ENCODE measurements around the gene LAMA2.
A peak's percentile ranks its signal among the peaks of the same experiment; 100 is the strongest.
"Not testable (repeated sequence)": the region's sequence is repeated elsewhere in the genome, so short reads cannot be mapped to it uniquely, and the experiment has no call there.

Gene LAMA2

DNA sequence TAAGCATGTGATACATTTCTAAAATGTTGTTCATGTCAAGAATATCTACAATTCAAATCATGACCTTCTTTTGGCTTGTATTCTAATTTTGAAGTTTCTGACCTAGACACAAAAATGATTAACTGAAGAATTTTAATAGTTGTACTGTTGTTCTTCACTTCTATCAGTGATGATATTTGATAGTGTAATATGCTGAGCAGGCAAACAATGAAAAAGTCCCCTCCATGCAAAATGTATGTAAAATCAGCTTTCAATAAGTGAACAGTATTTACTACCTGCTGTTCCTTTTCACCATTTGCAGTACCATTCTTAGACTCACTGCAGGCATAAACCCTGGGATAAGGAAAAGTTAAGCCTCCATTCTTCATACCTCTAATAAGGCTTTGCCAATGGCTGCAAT, 201.5 kb downstream of the LAMA2 start:
- no peak for DNase-seq

DNA sequence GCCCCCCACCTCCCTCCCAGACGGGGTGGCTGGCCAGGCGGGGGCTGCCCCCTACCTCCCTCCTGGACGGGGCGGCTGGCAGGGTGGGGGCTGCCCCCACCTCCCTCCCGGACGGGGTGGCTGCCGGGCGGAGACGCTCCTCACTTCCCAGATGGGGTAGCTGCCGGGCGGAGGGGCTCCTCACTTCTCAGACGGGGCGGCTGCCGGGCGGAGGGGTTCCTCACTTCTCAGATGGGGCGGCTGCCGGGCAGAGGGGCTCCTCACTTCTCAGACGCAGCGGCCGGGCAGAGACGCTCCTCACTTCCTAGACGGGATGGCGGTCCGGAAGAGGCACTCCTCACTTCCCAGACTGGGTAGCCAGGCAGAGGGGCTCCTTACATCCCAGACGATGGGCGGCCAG, 205.5 kb downstream of the LAMA2 start:
- not testable (repeated sequence) for DNase-seq

DNA sequence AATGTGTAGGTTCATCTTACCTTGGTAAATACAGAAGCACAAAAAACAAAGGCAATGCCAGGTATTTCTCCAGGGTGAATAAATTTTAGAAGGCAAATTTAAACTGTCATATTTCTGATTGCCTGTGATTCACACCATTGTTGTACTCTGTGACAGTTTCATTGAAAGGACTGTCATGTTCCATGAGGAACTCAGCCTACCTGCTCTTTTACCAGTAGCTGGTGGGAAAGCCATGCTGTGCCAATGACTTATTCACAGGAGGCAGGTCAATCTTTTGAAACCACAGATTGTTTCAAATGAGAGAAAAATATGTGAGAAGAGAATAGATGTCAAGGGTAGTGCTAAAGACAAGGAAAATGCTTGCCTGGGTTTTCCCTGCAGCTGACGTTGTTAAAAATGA, 206.4 kb downstream of the LAMA2 start:
- DNase-seq = no peak

DNA sequence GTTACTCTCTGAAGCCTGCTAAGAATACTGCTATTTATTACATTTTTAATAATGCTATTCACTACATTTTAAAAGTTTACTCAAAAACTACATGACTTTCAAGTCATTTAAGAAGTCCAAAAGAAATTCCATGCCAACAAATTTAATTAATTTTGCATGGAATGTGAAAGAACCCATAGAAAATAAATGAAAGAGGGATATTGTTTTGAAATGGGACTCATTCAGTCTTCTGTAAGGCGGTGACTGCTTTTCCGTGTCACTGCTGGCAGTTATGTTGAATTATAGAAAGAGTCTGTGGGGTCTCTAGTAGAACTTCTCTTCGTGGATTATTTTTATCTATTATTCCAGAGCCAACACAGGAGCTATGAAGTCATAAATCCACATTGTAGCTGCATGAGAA, 211.2 kb downstream of the LAMA2 start:
- DNase-seq = no peak

DNA sequence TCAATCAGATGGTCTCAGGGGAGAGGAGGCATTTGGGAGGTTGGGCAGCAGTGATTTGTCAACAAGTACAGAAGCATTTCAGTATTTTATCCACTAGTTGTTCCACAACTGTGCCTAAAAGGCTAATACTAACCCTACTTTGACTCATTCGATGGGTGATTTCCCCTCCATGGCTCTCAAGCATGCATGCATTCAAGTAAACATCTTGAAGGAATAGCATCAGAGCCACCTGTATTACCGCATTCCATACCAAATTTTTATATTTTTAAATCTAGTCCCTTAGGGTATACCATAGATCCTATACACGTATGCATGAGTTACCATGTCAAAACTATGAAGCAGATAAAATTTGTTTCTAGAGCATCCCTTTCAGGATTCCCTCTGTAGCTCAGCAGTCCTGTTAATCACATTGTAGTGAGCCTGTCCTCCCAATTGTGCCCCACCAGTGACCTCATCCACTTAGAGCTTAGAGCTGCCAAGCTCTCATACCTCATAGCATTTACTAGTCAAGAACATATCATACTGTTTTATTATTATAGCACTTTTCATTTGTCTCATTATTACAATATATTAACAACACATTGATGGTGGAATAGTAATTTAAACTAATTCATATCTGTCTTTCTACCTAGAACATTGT, 213.8 kb downstream of the LAMA2 start:
- no peak for DNase-seq

DNA sequence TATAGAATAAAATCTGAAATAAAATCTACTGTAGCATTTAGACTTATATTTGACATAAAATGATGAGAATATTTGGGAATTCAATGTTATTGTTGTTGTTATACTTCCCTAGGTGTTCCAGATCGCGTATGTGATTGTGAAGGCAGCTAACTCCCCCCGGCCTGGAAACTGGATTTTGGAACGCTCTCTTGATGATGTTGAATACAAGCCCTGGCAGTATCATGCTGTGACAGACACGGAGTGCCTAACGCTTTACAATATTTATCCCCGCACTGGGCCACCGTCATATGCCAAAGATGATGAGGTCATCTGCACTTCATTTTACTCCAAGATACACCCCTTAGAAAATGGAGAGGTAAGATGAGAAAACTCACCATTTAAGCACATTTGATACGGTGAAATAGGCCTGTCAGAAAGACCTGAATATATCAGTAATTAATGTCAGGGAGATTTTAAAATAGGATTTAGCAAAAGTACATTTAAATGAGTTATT, 215.2 kb downstream of the LAMA2 start:
- DNase-seq = no peak

DNA sequence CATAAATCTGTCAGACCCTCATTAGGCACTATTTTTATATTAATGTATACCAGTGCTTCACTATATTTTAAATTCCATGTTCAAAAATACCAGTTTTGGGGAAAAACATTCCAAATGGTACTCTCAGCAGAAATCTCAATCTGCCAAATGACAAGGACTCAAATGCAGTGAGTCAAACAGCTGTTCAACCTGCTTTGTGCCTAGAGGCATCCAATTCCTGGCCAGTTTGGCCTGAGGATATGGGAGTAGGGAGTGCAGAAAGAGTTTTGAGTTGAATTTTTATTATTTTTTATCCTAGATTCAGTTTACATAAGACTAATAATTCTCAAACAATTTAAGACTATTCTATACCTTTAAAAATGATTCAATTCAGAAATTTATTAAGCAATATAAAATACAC, 216.8 kb downstream of the LAMA2 start:
- DNase-seq = no peak

DNA sequence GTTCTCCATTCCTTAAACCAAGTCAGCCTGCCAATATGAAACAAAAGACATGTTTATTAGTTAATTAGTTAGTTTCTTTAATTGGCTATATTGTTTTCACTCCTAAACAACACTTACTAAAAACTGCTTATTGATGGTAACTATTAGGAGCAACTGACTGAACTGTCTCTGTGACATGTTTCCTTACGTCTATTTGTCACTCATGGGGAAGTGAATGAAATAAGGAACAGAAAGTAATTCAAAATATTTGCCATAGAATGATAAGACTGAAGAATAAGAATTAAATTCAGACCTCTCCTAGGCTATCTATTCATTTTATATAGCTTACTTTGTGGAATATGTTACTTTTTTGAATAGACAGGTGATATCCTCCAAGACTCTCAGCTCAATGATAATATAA, 217.2 kb downstream of the LAMA2 start:
- DNase-seq = no peak

DNA sequence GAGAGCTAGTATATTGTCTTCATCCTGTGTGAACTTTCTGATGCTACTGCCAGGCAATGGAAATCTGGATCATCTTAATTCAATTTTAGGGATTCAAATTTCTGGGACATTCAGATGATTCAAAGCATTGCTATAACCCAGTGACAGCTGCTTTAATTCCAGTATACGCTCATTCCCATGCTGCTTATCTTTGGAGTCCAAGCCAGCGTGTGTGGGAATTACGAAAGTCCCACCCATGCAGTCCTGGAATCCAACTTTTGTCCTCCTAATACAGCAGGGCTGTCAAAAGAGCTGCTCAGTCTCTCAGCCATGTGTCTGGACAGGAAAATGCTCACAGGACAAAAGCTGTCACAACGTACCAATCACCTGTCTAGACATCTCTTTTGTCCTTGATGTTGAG, 219.8 kb downstream of the LAMA2 start:
- DNase-seq = peak; percentile 38

DNA sequence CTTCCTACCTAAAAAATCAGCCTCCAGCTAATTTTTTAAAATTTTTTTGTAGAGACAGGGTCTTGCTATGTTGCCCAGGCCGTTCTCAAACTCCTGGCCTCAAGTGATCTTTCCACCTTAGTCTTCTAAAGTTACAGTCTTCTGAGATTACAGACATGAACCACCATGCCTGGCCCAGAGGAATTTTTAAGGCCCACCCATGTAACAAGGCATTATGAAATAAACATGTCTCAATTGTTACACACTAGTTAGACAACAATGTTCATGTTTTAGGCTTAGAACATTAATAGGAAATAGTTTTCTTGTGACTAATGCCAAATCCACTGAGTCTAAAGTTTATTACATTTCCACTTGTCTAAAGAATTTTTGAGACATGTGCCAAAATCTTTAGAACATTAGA, 221.2 kb downstream of the LAMA2 start:
- DNase-seq = no peak

DNA sequence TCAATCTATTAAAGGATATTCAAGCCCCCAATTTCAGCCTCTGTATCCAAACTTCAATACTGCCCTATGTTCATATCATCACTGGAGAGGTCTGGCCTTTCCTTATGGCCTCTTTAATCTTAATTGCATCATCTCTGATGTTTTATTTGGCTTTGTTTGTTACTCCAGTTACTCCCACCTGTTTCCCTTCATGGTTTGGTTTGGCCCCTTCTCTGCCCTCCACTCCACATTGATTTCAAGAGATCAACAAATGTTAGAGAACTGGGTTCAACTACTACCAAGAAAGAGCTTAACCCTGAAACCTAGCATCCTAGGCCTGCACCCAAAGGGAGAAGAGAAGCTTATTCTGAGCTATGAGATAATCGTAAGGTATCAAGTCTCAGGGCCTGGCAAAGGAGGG, 221.6 kb downstream of the LAMA2 start:
- DNase-seq = no peak

DNA sequence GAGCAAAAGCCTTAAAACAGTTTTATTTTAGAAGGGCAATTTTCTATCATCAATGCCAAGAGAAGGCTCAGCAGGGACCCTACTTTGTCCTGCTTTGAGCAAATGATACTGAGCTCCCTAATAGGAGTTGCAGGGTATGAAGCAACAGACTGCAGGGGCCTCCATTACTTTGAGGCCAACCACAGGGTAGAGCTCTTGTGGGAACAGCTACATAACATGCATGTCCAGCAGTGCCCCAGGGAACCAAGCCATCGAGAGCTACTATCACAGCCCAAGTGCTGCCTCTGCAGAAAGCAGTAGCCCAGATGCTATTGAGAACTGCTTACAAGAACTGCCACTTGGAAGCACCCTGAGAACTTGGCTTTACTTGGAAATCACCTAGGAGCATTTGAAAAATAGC, 222.1 kb downstream of the LAMA2 start:
- DNase-seq = no peak

DNA sequence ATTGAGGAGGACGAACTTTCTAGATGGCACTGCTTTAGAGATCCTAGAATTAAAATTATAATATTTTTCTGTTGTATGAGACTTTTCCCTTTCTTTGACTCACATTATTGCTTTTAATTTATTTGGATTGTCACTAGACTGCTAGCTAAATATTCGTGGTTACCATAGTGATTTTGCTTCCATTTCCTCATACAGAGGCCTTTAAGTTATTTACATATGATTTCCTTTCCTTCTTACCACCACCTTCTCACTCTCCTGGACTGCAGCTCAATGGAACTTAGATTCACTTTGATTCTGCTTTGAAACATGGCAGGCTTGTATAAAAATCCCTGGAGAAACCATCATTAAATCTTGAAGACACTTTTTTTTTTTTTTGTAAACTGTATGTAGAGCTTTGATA, 222.9 kb downstream of the LAMA2 start:
- DNase-seq = no peak

DNA sequence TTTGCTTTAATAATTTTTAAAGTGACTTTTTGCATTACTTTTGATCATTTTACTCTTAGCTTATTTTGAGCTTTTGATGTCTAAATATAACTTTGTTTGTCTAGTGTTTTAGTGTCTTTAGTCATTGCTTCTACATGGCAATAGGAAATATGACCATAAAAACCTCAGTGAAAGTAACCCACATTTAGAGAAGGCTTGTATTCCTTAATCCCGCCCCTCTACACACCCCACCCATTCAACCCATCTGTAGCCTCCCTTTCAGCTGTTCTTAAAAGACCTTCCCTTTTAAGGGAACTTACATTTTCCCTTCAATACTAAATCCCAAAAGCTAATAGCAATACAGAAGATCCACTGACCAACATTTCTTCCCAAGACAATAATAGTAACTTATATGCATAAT, 225.4 kb downstream of the LAMA2 start:
- no peak for DNase-seq

DNA sequence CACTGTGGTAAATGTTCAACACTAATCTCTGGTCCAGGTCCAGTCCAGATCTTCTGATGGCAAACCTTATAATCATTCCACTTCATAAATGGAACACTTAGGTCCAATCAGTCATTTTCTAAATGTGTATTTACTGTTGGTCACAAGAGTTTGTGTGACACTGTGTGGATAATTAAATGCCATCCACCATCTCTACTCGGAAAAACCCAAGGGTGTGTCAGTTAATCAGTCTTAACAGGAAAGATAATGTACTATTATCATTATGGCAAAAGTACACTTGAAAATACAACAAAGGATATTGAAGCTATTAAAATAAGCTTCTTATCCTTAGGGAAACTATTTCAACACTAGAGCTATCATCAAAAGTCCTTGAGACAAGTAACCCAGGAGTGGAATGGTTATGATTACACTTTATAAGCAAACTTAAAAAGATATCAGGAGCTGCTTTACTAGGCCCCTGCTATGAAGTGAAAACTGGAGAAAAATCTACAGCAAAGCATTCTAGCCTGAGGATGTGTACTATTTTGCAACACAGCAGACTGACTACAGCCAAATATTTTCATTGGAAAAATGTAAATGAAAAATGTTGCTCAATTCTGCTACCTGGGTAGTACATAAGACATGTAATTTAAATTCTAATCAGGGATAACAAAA, 227.9 kb downstream of the LAMA2 start:
- no peak for DNase-seq

DNA sequence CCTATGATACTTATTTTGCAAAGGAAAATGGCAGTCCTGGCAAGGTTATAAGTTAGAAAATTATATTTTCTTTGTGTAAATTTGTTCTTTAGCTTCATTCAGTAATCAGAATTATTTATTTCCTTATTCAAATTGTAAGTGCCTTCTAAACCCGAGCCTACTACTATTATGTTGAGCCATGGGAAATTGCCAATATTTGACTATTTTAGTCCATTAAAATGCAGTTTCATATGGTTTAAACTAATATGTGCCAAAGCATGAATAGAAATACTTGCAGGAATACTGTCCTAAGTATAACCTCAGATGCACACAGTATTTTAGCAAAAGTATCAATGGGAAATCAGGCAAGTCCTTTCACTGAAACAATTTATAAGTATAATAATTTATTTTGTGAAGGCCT, 228.4 kb downstream of the LAMA2 start:
- no peak for DNase-seq

DNA sequence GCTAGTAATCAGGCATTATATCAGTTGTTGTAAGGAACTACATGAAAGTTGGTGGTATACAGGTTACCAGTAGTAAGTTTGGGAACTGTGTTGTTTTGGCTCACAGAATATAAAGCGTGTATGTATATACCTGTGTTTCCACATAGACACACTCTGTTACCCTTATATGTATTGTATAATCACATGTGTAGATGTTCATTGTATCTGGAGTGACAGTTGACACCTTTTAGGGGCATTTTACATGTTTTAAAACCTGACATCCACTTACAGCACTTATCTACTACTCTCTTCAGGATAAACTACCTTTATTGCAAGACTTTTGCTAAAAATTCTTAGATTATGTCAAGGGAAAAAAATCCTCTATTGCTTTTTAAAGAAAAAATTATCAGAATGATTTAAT, 228.9 kb downstream of the LAMA2 start:
- no peak for DNase-seq

DNA sequence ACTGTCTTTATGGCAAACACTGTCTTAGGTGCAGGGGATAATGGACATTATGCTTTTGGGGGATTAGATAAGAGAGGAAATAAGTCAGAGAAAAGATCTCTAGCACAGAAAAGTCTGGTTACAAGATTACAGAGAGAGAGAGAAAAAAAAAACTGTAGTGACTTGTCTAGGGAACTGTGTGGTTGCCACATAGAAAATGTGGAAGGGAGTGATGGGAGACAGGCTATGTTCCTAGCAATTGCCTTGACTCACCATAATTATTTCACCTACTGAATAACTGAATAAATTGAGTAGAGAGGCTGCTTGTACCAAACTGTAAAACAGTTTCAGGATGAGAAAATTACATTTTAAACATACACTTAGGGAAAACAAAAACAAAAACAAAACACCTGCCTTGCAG, 229.7 kb downstream of the LAMA2 start:
- no peak for DNase-seq

DNA sequence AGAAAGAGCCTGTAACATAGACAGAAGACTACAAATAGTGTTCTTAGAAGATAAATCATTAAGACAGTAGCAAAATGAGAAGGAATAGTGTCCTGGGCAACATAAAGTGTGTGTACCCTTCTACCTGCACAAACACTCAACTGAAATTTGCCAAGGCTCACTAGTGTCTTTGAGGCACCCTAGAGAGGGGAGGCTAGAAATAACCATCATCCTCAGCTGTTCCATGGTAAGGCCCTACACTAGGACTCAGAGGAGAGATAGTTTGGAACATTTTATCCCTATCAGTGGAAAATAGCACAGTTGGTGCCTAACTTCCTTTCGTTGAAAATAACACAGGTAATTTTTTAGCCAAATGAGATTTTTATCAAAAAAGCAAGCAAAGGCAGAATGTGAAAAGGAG, 230.7 kb downstream of the LAMA2 start:
- no peak for DNase-seq

DNA sequence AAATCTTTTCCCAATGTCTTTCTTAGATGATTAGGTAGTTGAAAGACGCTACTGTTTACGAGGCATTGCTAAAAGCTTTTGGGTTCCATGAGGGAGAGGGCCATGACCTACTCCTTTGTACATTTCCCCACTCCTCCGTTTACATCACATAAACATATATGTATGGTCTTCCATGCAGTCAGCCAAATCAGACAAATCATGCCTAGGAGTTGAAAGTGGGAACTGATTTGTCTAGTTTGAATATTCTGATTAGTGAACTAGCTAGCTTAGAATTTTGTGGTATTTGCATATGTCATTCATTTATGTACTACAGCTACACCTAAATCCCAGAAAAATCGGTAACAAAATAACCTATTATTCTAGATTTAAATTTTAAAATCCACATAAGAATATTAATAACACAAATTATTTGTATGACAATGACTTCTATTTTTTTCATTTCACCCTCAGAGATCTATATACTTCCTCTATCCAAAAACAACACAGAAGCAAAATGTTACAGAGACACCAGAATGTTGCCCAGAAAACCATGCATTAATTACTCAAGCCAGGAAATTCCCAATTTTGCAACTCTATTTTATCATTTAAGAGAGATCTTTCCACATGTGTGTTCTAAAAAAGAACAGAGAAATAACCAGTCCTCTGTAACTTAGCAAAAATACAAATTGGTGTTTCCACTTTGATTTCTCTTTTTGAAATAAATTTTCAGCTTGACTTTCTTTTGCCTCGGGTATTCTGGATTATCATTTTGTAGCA, 231.9 kb downstream of the LAMA2 start:
- no peak for DNase-seq

DNA sequence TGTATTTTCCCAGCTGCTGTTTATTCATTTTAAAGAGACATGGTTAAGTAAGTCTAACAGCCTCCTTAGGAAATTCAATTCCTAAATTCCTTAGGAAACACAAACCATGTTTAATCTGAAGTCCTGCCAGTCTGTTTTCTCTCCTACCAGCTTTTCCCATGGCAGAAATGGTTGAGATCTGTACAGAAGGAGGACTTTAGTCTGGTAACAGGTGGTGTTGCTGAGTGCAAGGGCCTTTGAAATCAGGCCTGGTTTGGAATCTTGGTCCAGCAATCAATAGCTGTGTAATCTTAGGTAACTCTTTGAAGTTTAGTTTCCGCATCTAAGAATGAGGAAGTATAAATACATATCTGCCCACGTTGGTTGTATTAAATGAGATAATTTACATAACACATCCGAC, 232.5 kb downstream of the LAMA2 start:
- no peak for DNase-seq

DNA sequence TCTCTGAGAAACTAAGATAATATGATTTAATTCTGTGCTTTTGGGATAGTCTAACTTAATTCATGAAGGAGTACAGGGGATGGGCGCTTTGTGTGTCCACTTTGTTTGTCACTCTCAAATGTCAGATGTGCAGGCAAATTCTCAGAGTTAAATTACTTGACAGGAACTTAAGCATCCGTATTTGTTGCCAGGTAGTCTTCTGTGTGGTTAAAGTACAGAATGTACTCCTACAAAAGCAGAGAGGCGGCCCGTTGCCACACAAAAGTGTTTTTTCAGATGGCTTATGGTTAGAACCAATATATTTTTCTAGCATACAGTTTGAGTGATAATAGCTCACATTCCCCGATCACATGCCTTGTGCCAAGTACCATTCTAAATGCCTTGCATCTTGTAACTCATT, 234.4 kb downstream of the LAMA2 start:
- DNase-seq = no peak

DNA sequence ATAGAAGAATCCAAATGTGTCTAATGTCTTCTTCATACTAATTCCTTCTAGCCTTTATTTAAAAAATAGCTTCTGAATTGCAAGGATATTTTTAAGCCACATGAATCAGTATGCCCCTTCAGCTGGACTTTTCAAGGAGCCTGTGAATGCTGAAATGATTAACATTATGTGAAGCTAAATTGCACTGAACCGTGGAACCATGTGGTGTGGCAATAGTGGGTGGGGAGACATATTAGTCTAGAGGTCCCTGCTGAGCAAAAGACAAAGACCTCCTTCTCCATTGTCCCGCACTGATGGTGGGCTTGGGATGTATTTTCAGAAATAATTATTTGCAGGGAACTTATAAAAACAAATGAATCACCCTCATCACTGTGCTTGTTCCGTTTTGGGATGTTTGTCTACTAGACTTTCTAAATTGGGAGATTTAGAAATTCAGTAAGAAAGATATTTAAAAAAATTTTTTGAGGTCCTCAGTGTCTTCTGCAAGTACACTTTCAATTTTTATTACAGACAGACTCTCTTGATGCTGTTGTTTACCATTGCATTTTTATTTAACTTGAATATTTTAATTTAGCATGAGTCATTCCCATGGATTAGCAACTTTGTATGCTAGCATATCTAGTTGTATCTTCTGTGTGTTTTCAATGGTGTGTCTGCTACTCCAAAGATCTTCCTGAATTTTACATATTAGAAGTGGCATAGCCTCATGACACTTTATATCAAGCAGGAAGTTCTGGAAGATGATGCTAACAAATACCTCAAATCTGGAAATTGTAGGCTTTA, 238.1 kb downstream of the LAMA2 start:
- peak; percentile 47 for DNase-seq

Data from eye (tissue), 1 donor.